ENCODE results near the gene KLHL30.
"Not testable (repeated sequence)": the region's sequence is repeated elsewhere in the genome, so short reads cannot be mapped to it uniquely, and the experiment has no call there.

Gene KLHL30

GRCh38 chr2:238103465-238104225 lies 34.8 kb upstream of the KLHL30 start:
- no peak for DNase-seq

DNA sequence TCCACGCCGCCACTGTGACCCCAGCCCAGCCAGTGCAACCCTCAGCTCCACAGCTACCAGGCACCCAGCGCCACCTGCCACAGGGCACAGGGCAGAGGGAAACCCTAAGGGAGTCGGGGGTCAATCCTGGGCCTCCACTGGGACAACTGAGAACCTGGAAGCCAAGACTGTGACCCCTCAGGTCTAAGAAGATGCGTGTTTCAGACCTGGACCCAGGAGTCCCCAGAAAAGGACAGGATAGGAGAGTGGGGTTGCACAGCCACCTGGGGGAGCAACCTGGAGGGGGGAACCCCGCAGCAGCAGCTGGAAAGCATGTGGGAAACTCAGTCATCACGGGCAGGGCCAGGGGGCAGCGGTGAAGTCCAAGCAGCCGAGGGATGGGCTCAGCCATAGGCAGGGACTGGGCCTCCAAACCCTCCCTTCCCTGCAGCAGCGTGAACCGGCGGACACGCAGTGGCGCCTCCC lies 34.2 kb upstream of the KLHL30 start:
- no peak for DNase-seq

DNA sequence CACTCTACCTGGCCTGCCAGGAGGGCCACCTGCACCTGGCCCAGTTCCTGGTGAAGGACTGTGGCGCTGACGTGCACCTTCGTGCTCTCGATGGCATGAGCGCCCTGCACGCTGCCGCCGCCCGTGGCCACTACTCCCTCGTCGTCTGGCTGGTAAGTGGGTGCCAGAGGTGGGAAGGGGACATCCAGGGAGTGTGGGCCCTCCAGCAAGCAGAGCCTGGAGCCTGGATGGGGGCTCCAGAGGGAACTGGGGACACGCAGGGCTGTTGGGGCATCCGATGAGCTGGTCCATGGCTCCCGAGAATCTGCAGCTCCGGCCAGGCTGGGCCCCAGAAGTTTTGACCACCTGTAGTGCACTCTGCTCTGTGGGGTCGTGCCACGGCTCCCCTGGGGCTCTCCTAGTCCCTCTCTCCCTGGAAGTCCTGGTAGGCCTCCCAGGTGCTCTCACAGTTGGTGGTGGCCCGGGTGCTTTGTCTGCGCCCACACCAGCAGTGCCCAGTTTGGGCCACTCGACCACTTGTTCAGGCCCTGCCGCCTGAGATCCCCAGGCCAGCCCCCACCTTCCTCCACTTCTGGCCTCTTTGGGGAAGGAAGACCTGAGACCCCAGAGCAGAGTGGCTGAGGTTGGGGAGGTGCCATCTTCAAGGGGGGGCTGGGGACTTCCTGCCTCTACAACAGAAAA lies 33.6 kb upstream of the KLHL30 start:
- DNase-seq: no peak

DNA sequence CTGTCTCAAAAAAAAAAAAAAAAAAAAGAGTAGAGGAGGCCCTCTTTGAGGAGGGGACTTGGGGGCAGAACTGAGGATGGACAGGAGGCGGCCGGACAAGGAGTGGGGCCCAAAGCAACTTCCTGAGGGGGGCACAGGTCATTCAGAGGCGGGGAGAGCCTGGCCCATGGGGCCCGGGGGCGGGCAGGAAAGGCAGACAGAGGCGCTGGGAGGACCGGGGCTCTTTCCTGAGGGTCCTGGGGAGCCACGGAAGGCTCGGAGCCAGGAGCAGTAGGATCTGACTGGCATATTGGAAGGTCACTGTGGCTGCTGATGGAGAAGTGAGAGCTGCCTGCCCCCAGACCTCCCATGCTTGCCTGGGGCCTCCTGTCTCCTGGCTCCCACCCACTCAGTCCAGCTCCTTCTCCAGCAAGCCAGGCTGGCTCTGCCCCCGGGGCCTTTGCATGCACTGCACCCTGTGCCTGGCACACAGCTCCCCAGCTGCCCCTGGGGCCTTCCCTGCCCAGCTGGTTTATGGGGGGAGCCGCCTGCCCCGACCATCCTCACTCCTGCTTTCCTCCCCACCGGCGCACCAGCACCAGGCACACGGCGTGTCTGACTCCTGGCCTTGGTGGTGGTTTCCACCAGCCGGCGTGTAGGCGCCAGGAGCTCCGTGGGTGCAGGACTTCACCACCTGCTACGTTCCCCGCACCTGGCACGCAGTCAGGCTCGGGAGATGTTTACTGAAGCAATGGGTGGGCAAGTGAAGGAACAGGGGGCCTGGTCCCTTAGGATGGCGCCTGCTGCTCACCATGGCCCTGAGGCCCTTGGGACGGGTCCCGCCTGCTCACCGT lies 32.7 kb upstream of the KLHL30 start:
- DNase-seq: no peak

DNA sequence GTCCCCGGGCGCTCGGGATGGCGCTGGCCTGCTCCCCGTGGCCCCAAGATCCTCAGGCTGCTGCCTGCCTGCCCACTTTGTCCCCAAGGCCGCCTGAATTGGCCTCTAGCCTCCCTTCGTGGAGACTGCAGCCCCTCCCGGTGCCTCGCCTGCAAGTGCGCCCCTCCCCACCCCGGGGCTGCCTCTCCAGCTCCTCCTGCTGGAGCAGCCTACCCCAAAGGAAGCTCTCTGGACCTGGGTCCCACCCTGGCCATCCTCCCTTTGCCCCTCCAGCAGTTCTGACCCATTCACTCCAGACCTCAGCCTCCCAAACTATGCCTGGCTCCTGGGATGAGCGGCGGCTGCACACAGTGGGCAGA lies 32.1 kb upstream of the KLHL30 start:
- DNase-seq: no peak

DNA sequence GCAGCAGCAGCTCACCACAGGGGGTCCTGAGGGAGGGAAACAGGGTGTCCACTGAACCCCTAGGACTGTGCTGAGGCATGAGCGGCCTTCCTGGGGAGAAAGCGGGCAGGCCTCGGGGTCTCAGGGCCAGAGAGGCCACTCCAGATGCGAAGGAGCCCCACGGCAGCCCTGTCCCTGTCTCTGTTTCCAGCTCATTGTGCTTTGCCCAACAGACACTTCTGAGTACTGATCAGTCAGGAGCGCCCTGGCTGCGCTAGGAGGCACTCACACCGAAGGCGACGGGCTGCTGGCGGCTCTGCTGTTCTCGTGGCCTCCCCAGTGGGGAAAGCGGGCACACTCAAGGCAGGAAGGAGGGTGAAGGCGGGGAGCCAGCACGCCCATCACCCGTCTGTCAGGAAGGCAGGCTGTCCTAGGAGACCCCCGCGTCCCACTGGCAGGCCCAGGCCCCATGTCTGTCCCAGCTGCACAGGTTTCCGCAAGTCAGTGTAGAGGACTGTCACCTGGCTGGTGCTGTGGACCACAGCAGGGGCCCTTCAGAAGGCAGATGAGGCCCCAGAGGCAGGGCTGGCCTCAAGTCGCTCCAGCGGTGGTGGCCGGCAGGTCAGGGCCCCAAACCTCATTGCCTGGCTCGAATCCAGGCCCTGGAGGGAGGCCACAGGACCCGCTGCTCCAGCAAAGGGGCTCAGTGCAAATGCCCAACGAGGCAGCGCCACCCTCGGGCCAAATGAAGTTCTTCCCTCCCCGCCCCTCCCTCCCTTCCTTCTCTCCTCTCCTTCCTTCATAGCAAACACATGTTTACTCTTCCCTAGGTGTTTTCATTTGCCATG lies 31.6 kb upstream of the KLHL30 start:
- no peak for DNase-seq

DNA sequence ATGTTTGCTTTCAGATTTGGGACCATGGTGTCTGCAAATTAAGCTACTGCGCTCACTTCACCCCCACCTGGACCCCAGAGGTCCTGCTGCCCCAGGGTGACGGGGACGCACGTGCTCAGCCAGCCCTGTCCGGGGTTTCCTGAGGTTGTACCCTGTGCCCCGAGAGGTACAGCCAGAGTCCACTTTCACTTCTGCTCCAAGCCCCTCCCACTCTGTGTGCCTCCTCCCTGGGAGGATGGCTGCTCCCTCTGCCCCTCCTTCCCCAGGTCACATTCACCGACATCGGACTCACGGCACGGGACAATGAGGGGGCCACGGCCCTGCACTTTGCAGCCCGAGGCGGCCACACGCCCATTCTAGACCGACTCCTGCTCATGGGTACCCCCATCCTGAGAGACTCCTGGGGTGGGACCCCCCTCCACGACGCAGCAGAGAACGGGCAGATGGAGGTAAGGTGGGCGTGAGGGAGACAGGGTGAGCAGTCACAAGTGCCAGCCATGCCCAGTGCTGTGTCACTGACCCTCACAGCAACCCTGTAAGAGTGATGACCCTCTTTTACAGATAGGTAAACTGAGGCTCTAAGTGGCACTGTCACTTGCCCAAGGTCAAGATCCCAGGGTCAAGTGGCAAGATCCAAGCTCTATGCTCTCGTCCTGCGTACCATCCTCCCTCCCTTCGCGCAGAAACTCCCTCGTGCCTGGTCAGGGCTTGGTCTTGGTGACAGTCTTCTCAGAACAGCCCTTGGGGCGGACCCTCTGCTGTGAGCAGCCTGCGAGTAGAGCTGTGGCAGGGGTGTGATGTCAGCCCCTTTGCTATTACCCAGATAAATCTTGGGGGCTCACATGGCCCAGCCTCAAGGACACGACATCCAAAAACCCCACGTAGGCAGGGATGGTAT lies 30.7 kb upstream of the KLHL30 start:
- no peak for DNase-seq

DNA sequence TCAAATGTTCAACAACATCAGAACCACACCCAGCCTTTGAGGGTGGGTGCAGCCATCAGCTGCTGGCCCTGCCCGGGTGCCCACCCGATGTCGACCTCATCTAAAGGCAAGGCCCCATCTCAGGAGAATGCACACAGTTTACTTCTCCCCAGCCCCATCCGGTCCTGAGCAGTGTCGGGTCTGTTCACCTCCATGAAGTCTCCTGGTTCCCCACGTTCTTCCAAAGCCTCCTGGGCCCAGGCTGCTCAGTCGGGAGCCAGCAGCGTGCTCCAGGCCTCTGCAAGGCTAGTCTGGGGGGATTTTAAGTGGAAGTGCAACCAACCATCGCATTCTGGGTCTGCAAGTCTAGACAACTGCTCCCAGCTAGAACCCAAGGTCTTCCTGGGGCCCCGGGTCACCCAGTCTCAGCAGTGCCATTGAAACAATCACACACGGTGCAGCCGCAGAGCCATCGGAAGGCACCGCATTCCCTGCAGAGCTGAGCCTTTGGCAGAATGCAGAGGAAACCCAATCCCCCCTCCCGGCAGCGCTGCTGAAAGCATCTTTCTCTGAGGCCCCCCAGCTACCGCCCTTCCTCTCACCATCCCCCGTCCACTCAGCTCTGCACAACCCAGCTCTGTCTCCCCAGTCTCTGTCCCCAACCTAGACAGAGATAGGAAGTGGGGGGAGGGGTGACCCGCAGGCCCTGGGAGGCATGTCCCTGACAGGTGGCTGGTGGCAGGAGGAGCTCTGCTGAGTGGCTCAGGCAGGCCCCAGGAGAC lies 29.9 kb upstream of the KLHL30 start:
- DNase-seq: no peak

DNA sequence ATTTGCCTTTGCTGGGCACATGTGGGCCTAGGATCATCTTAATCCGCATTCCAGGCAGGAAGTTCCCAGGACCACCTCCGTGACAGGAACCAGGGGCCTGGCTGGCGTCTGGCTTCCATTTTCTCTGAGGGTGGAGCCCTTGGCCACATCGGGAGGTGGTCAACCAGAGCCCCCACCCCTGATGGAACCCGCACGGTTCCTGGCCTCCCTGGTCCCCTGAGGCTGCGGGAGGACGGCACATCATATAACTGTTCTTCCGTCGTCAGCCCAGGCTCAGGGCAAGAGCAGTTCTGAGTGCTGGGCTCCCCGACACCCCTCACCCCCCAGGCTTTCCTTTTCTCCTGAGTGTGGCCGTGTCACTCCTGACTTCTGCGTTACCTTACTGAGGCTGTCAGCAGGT lies 24.9 kb upstream of the KLHL30 start:
- DNase-seq: no peak

GRCh38 chr2:238114331-238114841 lies 24.1 kb upstream of the KLHL30 start:
- no peak for DNase-seq

DNA sequence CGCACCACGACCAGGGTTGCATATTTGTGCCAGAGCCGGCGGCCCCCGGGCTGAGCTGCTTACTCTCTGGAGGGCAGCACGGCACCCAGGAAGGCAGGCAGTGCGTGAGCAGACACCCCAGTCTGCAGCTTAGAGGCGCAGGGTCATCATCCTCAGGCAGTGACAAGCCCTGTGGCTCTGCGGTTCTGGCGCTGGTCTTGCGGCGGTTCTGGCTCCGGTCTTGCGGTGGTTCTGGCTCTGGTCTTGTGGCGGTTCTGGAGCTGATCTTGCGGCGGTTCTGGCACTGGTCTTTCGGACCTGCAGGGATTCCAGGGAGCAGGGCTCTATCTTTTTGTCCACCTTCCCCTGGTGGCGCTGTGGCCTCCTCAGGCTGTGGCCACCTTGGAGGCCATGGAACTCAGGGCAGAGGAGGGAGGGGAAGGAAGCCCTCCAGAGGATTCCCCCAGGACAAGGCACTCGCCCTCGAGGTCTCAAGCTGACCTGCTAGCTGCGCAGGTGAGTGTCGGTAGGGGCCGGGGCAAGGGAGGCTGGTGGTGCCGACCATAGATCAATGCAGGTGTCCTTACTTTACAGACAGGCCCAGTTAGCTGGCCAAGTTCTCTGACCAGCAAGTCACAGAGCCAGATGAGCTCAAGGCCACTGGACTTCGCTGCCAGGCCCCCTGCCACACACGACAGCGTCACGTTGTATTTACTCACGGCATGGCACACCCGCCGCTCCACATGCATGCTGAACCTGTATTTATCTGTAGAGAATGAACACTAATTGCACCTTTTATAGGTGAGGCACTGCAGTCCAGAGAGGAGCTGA lies 23.4 kb upstream of the KLHL30 start:
- DNase-seq: no peak

DNA sequence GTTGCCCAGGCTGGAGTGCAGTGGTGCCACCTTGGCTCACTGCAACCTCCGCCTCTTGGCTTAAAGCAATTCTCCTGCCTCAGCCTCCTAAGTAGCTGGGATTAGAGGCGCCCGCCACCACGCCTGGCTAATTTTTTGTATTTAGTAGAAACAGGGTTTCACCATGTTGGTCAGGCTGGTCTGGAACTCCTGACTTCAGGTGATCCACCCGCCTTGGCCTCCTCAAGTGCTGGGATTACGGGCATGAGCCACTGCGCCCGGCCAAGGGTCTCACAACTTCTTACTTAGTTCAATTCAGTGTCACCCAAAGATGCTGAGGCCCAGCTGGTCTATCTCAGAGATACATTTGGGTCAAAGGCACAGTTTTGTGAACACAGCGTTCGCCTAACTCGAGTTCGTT lies 22.8 kb upstream of the KLHL30 start:
- DNase-seq: not testable (repeated sequence)

GRCh38 chr2:238116298-238117198 lies 21.9 kb upstream of the KLHL30 start:
- no peak for DNase-seq

DNA sequence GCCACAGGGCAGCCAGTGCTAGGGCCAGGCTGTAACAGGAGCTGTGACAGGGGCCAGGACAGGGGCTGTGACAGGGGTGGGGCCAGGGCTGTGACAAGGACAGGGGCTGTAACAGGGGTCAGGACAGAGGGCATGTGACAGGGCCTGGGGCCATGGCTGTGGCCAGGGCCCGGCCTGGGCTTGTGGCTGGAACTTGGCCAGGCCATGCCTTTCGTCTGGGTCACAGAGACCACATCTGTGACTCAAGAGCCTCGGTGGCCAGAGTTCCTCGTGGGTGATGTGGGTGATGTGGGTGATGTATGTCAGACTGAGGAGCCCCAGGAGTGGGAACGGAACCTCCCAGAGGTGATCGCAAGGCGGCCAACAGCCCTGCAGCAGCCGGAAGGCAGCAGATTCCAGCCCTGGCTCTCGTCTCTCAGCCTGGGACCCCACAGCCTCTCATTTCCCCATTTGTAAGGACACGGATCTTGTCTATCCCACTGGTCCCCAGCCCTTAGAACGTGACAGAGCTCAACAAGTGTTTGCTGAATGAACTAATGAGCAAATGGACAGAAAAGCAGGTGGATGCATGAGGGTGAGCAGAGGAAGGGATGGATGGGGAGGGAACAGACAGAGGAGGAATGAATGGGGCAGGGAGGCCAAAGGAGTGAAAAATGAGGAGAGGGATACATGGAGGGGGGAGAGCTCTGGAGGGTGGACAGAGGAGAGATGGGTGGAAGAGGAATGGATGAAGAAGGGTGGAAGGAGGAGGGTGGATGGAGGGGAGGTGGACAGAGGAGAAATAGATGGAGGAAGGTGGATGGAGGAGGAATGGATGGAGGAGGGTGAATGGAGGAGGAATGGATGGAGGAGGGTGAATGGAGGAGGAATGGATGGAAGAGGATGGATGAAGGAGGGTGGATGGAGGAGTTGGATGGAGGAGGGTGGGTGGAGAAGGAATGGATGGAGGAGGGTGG lies 21.0 kb upstream of the KLHL30 start:
- DNase-seq: no peak

DNA sequence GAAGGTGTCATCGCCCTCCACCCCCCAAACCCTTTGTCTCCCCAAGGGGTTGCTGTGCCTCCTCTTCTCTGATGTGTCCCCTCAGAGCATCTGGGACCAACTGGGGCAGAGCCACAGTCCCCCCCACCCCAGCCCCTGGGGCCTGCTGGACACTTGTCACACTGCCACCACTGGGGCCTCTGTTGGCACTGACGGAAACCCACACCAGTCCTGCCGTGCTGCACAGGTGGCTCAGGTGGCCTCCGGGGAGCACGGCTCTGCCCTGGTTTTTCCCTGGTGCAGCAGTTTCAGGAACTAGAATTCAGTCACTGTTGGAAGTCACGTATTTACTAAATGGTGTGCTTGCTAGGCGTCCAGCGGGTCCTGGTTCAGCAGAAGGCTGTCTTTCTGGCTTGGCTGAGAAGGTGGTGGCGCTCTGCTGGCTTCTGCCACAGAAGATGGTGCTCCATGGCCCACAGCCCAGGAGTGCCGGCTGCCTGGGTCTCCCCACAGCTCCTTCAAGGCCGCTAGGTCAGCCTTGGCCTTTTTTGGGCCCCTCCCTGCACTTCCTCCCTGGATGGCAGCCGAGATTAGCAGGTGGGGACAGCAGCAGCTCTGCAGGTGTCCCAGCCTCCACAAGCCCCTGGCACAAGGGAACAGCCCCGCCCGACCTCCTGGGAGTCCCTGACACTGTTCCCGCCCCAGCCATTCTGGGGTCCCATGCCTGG lies 18.6 kb upstream of the KLHL30 start:
- DNase-seq: no peak

- no peak for DNase-seq
Observed at GRCh38 chr2:238120463-238121298, 17.8 kb upstream of the KLHL30 start.
